HepG2 (cell line): ENCODE measurements around the gene GSDME. TPM values are rescaled to one million over a fixed set of nuclear protein-coding genes. Genes with fewer than 3 reads are reported as not detected.
A peak's percentile ranks its signal among the peaks of the same experiment; 100 is the strongest.

Experiments
- DPF2 ChIP-seq: sonication (generic); formaldehyde crosslinking; IDR thresholded peaks from 2 replicates; pipeline ENCODE4 v1.4.0; 2020; ENCODE audit warnings: mild to moderate bottlenecking, low read depth, missing genetic modification reagents, borderline replicate concordance
- DR1 ChIP-seq: sonication (generic); formaldehyde crosslinking; IDR thresholded peaks from 2 replicates; pipeline ENCODE4 v1.8.0; 2021; ENCODE audit warnings: mild to moderate bottlenecking, missing genetic modification reagents, inconsistent platforms
- EP300 ChIP-seq, 3 experiments: sonication (generic) in 1 of 3; formaldehyde crosslinking in 1 of 3; IDR thresholded peaks; 2 replicates each; pipeline versions ENCODE4 v1.5.1 to v1.6.1; 2011 to 2020; ENCODE audit warnings: low read depth in 2 of 3, low read length in 2 of 3, borderline replicate concordance in 1 of 3, improper control_type of control experiment in 1 of 3, mild to moderate bottlenecking in 1 of 3, missing genetic modification reagents in 1 of 3, moderate library complexity in 1 of 3
- GMEB1 ChIP-seq: sonication (generic); formaldehyde crosslinking; IDR thresholded peaks from 2 replicates; pipeline ENCODE4 v1.5.1; 2020; ENCODE audit warnings: missing genetic modification reagents, mild to moderate bottlenecking, borderline replicate concordance
- JUN ChIP-seq: sonication (generic); formaldehyde crosslinking; IDR thresholded peaks from 2 replicates; pipeline ENCODE4 v1.4.0; 2020; ENCODE audit warnings: mild to moderate bottlenecking, missing genetic modification reagents
- MED13 ChIP-seq: sonication (generic); formaldehyde crosslinking; IDR thresholded peaks from 2 replicates; pipeline ENCODE4 v1.5.0; 2020; ENCODE audit warnings: missing genetic modification reagents
- NR2F2 ChIP-seq: IDR thresholded peaks from 2 replicates; pipeline ENCODE4 v1.6.1; 2012; ENCODE audit warnings: low read depth, inconsistent platforms, borderline replicate concordance
- RBFOX2 ChIP-seq: fragments of 200-400 bp; formaldehyde crosslinking; IDR thresholded peaks from 2 replicates; pipeline ENCODE4 v1.6.1; 2017; ENCODE audit warnings: low read depth, mild to moderate bottlenecking, low read length
- RXRB ChIP-seq: IDR thresholded peaks from 2 replicates; pipeline ENCODE4 v1.6.1; 2016; ENCODE audit warnings: borderline replicate concordance, missing genetic modification reagents, missing compliant biosample characterization
- TAF1 ChIP-seq: sonication (generic); formaldehyde crosslinking; IDR thresholded peaks from 2 replicates; pipeline ENCODE4 v1.4.0; 2020; ENCODE audit warnings: missing genetic modification reagents
- ZGPAT ChIP-seq: IDR thresholded peaks from 2 replicates; pipeline ENCODE4 v1.6.1; 2016; ENCODE audit warnings: mild to moderate bottlenecking
- ZHX2 ChIP-seq, 2 experiments: sonication (generic) in 1 of 2; formaldehyde crosslinking in 1 of 2; IDR thresholded peaks; 2 replicates each; pipeline versions ENCODE4 v1.6.1 to v1.9.0; 2014 to 2022; ENCODE audit warnings: antibody characterized with exemption in 1 of 2, borderline replicate concordance in 1 of 2, inconsistent platforms in 1 of 2, low read depth in 1 of 2, missing genetic modification reagents in 1 of 2
- ZNF232 ChIP-seq: sonication (generic); formaldehyde crosslinking; IDR thresholded peaks from 2 replicates; pipeline ENCODE4 v1.4.0; 2020; ENCODE audit warnings: missing genetic modification reagents, borderline replicate concordance
- ZNF274 ChIP-seq: sonication (generic); formaldehyde crosslinking; IDR thresholded peaks from 2 replicates; pipeline ENCODE4 v1.5.1; 2020; ENCODE audit warnings: mild to moderate bottlenecking, missing genetic modification reagents
- ZNF770 ChIP-seq: sonication (generic); formaldehyde crosslinking; IDR thresholded peaks from 2 replicates; pipeline ENCODE4 v1.5.0; 2020; ENCODE audit warnings: mild to moderate bottlenecking, missing genetic modification reagents
- polyA plus RNA-seq, 8 experiments: library from polyadenylated mRNA; depleted of rRNA in 3 of 8; stranded (reverse) in 7 of 8; unstranded in 1 of 8; fragments of >200 nt; fragmentation: Illumina TruSeq in 4 of 8; extraction: Trizol in 4 of 8; gene quantifications; 2 replicates each; pipeline versions ENCODE4 v1.2.1 to v1.2.3, GENCODE V29; 2011 to 2016; ENCODE audit warnings: low read depth in 4 of 8, missing spikeins in 1 of 8, mixed read lengths in 1 of 8; ENCODE audit not compliant: insufficient read depth in 1 of 8
- total RNA-seq, 5 experiments: library from RNA; depleted of rRNA; stranded (reverse); fragments of >200 nt; fragmentation: Illumina TruSeq; extraction: Trizol; gene quantifications; 2 replicates each; pipeline ENCODE4 v1.2.3, GENCODE V29; 2016; ENCODE audit warnings: low read depth in 1 of 5

GSDME gene
- total and polyA plus RNA-seq, 2 of the 13 experiments (the other 11 are each of a cell fraction or from before 2014, with no cell fraction given), result 19.2 to 28.2 TPM

GRCh38 chr7:24755541-24756407 lies 1.5 kb downstream of the GSDME start (continued):
- TF ChIP-seq ZNF770 (CRISPR knock-in tag) (0 out of 2 replicates have a peak, but pooled peaks have one; percentile 13), JUN (CRISPR knock-in tag) (peak; percentile 66; the same call in 1 of the 2 replicates), TAF1 (CRISPR knock-in tag) (no peak), RBFOX2 (no peak), ZNF274 (CRISPR knock-in tag) (no peak), ZHX2 (IDR thresholded peaks at IDR 0.05; ENCODE audit: low read depth) (no peak), ZHX2 (CRISPR knock-in tag; IDR thresholded peaks at IDR 0.05; ENCODE audit: borderline replicate concordance) (no peak), NR2F2 (no peak), DR1 (no peak), ZGPAT (CRISPR knock-in tag) (0 out of 2 replicates have a peak, but pooled peaks have one; percentile 29), RXRB (CRISPR knock-in tag) (0 out of 2 replicates have a peak, but pooled peaks have one; percentile 22), MED13 (no peak), GMEB1 (CRISPR knock-in tag) (no peak), DPF2 (no peak), ZNF232 (0 out of 2 replicates have a peak, but pooled peaks have one; percentile 6), EP300 (IDR thresholded peaks at IDR 0.05; ENCODE audit: low read depth in 2 of 2, low read length in 2 of 2) (peak in 1 of 2 experiments; percentile 50; a peak in 1 of 4 replicates), EP300 (CRISPR knock-in tag; IDR thresholded peaks at IDR 0.05; ENCODE audit: borderline replicate concordance) (no peak)
